Stimulated activated CD4-positive, alpha-beta T cell treated with anti-CD3 and anti-CD28 coated beads, Interleukin-2, amount 100 ng/mL, for 24 hours (primary cell): ENCODE results near the gene USP30.

Source experiments
- DNase-seq, 2 donors: peaks; one replicate each; pipeline ENCODE4 v3.0.0-alpha.2; 2020

Gene USP30

GRCh38 chr12:109130297-109131153 is 78.1 kb downstream of the USP30 start:
- DNase-seq = no peak

- no peak for DNase-seq
Measured at GRCh38 chr12:109131154-109132050, 79.0 kb downstream of the USP30 start.

DNA sequence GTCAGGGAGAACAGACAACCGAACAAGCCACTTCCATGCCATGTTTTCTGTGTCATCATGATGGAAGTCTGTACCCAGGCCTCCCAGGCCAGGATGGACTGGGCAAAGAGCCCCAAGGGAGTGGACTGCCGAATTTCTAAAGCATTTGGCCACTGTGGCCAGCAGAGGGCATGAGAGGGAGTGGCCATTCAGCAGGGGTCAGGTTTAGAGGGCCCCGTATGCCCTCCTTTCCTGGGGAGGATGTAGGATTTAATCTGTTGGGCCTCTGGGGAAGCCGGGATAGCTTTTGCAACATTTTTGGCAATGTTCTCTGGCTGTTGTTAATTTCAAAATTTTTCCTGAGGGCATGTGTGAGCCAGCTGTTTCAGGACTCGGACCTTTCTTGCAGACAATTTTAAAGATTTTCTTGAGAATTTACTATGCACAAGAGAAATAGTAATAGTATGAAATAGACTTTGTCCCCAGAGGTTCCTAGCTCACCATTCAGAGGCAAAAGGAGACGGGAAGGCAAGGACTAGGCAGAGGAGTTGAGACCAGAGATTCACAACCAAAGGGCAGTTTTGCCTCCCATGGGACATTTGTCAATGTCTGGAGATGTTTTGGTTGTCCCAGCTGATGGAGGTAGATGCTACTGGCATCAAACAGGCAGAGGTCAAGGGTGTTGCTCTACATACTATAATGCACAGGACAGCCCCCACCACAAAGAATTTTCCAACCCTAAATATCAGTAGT is 82.0 kb downstream of the USP30 start:
- DNase-seq = no peak

DNA sequence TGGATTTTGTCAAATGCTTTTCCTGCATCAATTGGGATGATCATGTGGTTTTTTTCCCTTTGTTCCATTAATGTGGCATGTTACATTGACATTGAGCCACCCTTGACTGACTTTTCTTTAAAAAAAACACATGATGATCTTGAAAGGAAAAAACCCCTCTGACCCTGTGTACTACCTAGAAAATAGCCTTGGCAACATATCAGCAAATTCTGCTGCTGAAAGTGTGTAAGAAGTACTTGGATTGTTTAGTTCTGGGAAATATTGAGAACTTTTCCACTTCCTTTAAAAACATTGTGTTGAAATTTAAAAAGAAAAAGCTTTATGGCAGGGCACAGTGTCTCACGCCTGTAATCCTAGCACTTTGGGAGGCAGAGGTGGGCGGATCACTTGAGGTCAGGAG is 84.7 kb downstream of the USP30 start:
- DNase-seq = no peak
